Esophagus squamous epithelium (tissue), 4 donors: ENCODE data around the gene FOXK1.

Experiments used
- POLR2A ChIP-seq, 4 donors: fragments of 450-650 bp; IDR thresholded peaks; one replicate each; pipeline ENCODE4 v1.6.1; 2017; ENCODE audit warnings: antibody characterized with exemption in 4 of 4, mild to moderate bottlenecking in 4 of 4, moderate library complexity in 3 of 4
- TF ChIP-seq, protein P1 (sequence below), 6 experiments: fragments of 450-650 bp in 4 of 6; fragments of 200-600 bp in 2 of 6; sonication (generic) in 2 of 6; IDR thresholded peaks; one replicate each; pipeline ENCODE4 v1.5.1; 2016 to 2019; ENCODE audit warnings: antibody characterized with exemption in 6 of 6, mild to moderate bottlenecking in 4 of 6, moderate library complexity in 4 of 6

DNA sequence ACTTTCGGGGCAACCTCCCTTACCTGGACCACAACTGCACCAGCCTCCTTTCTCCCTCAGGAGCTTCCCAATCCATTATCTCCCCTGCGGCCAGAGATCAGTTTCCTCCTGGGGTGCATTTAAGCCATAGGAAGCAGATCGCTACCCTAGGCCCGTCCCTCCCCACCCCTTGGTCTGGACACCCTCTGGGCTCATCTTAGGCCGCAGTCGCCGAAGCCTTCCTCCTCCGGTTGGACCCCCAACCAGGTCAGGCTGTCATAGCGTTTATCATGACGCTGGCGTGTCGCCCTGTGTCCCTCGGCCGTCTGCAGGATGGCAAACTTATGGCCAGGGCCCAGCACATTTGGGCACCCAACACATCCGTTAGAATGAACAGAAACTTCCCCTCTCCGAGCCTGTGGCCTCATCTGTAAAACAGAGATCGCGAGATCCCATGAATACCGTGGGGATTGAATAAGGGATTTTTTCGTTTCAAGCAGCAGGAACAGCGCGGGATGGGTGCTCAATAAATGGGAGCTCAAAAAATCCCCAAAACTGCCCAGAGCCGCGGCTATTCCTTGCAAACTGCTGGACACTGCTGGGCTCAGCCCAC is 92.7 kb downstream of the FOXK1 start:
- no peak for TF ChIP-seq POLR2A (IDR thresholded peaks at IDR 0.05)
- TF ChIP-seq, protein P1, sequence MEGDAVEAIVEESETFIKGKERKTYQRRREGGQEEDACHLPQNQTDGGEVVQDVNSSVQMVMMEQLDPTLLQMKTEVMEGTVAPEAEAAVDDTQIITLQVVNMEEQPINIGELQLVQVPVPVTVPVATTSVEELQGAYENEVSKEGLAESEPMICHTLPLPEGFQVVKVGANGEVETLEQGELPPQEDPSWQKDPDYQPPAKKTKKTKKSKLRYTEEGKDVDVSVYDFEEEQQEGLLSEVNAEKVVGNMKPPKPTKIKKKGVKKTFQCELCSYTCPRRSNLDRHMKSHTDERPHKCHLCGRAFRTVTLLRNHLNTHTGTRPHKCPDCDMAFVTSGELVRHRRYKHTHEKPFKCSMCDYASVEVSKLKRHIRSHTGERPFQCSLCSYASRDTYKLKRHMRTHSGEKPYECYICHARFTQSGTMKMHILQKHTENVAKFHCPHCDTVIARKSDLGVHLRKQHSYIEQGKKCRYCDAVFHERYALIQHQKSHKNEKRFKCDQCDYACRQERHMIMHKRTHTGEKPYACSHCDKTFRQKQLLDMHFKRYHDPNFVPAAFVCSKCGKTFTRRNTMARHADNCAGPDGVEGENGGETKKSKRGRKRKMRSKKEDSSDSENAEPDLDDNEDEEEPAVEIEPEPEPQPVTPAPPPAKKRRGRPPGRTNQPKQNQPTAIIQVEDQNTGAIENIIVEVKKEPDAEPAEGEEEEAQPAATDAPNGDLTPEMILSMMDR (IDR thresholded peaks at IDR 0.05), result no peak
